HG03460 (cell line): ENCODE data around the gene PNRC1.
"Not testable (repeated sequence)": the region's sequence is repeated elsewhere in the genome, so short reads cannot be mapped to it uniquely, and the experiment has no call there.

Source experiments
- ATAC-seq: cut with Tn5 transposase; IDR thresholded peaks from one replicate; pipeline ENCODE4 v1.9.1; 2021; ENCODE audit not compliant: unreplicated experiment

The PNRC1 gene

GRCh38 chr6:89080281-89081128 is at the start of gene PNRC1:
Gene PNRC1, plus strand, starts transcription at chr6:89080751. Its CDS starts 144 bp downstream, at chr6:89080895.
- ATAC-seq: peak; percentile 70

DNA sequence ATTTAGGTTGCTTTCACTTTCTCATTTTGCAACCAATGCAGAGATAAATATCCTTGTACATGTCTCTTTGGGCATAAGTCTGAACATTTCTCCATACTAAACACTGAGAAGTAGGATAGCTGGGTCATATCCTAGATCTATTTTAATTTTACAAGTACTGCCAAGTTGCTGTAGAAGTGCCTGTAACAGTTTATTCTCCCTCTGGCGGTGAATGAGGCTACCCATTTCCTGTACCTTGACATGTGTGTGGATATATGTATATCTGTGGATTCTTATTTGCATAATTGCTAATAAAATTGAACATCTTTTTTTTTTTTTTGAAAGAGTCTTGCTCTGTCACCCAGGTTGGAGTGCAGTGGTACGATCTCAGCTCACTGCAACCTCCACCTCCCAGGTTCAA is 48.0 kb upstream of the PNRC1 start:
- no peak for ATAC-seq

DNA sequence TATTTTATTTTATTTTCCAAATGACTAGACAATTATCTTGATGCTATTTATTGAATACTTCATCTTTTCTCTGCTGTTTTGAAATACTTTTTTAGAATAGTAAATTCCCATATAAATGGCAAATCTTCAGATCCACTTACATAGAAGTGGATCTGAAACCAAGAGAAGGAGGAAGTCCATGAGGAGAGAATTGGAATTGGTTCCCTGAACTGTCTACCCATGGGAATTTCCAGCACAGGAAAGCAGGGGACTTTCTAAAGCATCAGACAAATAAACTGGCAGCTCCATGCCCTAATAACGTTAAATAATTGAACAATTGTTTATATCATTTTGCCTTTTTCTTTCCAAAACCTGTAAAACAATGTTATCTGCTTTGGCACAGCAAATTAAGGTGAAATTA is 47.1 kb upstream of the PNRC1 start:
- ATAC-seq: no peak

DNA sequence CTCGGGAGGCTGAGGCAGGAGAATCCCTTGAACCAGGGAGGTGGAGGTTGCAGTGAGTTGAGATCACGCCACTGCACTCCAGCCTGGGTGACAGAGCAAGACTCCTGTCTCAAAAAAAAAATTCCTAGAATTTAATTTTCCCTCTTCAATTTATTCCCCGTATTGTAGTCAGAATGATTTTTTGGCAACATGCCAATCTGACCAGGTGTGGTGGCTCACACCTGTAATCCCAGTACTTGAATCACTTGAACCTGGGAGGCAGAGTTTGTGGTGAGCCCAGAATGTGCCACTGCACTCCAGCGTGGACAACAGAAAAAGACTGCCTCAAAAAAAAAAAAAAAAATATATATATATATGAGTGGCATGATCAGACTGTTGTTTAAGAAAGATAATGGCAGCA is 46.4 kb upstream of the PNRC1 start:
- ATAC-seq: not testable (repeated sequence)

DNA sequence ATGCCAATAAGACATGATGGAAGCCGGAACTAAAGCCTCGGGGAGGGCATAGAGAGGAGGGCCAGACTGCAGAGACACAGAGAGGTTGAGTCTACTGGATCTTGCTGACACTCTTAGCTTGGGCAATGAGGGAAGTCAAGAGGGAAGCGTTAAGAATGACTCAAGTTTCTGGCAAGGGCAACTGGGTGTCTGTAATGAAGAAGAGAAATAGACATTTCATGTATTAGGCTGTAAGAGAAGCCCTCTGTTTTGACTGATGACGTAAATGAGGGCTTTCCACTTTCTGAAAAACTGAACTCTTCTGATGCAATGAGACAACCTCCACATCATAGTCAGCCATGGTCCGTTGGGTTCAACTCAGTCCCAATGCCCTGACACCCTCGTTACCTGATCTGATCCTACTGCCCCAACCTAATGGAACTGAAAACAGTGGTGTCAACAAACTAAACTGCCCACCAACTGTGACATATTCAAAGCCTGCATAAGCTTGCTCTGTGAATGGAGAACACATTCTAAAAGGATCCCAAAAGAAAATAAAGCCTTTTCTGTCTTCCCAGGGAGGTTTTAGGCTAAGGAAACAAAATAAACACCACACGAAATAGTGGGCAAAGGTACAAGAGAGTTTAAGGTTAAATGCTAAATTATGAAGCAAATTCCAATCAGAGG is 45.8 kb upstream of the PNRC1 start:
- no peak for ATAC-seq

GRCh38 chr6:89035252-89036101 is 45.1 kb upstream of the PNRC1 start:
- ATAC-seq: no peak

GRCh38 chr6:89037141-89037900 is 43.2 kb upstream of the PNRC1 start:
- no peak for ATAC-seq

DNA sequence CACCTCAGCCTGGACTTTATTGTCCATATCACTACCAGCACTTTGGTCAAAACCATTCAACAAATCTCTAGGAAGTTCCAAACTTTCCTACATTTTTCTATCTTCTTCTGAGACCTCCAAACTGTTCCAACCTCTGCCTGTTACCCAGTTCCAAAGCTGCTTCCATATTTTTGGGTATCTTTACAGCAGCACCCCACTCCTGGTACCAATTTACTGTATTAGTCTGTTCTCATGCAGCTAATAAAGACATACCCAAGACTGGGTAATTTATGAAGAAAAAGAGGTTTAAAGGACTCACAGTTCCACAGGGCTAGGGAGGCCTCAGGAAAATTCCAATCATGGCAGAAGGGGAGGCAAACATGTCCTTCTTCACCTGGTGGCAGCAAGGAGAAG is 42.7 kb upstream of the PNRC1 start:
- ATAC-seq: not testable (repeated sequence)

DNA sequence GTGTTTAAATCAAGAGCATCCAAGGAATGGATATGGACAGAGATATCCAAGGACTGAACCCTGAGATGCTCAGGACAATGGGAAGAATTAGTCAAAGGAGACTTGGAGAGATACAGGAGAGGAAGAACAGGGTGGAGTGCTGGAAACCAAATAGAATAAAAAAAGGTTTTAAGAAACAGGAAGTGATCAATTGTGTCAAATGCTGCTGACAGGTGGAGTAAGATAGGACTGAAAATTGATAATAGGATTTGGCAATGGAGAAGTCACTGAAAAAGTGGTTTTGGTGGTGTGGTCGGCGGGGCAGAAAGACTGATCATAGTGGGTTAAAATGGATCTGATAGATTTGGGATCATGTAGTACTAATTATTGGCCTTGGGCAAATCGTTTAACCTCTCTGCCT is 37.9 kb upstream of the PNRC1 start:
- ATAC-seq: no peak

DNA sequence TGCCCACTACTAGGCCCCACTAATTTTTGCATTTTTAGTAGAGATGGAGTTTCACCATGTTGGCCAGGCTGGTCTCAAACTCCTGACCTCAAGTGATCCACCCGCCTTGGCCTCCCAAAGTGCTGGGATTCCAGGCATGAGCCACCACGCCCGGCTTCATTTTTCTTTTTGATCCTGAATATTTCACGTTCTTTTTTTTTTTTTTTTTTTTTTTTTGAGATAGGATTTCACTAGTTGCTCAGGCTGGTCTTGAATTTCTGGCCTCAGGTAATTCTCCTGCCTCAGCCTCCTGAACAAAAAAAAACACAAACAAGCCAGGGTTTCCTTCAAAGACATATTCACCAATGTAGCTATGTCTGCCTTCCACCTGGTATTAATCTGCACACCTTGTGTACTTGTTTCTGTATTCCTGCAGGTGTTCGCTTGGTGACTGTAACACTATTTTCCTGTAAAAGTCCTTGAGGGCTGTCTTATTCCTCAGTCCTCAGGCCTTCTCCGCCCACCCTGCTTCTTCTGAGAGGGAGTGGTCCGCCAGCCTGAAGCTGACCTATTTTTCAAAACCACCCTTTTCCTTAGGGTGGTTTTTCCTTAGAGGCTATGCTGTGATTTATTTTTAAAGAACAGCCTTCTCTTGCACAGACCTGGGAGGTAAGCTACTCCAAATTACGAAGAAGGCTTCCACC is 36.1 kb upstream of the PNRC1 start:
- no peak for ATAC-seq

GRCh38 chr6:89045011-89045387 is 35.6 kb upstream of the PNRC1 start:
- ATAC-seq: no peak

- no peak for ATAC-seq
These were observed 35.0 kb upstream of the PNRC1 start for GRCh38 chr6:89045576-89045975.

DNA sequence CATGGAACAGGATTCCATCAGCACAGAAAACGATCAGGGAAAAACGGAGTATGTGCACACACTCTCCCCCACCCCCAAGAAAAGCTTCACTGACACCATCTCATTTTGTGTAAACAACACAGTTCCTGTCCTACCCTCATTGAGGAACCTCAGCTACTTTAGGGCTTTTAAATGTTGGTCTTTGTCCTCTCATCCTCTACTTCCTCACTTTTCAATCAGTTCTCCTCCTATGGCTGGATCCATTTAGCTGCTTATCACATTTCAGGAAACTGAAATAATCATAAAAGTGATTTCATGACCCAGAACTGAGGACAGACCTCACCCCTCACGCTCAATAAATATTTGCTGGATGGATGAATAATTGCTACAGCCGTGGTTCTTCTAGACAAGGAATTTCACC is 33.1 kb upstream of the PNRC1 start:
- no peak for ATAC-seq

DNA sequence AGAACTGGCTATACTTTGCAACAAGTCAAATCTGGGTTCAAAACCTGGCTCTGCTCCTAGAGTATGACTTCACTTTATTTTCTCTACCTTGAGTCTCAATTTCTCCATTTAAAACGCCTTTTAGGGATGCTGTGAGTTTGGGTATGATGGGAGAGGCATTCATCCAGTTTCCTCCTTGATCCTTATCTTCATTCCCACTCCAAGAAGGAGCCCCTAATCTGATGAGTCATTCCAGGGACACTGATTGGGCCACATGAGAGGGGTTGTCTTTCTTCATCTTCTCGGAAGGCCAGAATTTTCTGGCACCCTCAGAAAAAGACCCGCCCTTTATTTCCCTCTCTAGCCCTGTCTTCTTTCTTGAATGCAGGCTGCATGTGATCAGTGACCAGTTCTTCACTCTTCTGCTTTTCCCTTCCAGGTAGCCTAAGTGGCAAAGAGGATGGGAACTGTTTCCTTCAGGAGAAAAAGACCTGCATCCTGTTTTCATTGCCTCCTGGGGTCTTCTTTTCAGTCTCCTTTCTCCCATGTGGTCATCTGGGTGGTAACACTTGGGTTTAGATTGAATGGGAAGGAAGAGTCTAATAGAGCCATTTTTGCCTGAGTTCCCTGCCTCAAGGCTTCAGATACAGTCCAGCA is 32.1 kb upstream of the PNRC1 start:
- no peak for ATAC-seq

- no peak for ATAC-seq
These were observed 31.6 kb upstream of the PNRC1 start for GRCh38 chr6:89048985-89049384.

GRCh38 chr6:89050155-89050554 is 30.4 kb upstream of the PNRC1 start:
- no peak for ATAC-seq

- ATAC-seq: no peak
These were observed 29.9 kb upstream of the PNRC1 start for GRCh38 chr6:89050697-89051096.

DNA sequence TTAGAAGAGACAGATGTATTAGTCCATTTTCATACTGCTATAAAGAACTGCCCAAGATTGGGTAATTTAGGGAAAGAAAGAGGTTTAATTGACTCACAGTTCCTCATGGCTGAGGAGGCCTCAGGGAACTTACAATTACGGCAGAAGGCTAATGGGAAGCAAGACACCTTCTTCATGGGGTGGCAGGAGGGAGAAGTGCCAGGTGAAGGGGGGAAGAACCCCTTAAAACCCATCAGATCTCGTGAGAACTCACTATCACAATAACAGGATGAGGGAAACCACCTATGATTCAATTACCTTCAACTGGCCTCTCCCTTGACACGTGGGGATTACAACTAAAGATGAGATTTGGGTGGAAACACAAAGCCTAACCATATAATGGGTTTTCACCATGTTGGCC is 28.9 kb upstream of the PNRC1 start:
- ATAC-seq: no peak

DNA sequence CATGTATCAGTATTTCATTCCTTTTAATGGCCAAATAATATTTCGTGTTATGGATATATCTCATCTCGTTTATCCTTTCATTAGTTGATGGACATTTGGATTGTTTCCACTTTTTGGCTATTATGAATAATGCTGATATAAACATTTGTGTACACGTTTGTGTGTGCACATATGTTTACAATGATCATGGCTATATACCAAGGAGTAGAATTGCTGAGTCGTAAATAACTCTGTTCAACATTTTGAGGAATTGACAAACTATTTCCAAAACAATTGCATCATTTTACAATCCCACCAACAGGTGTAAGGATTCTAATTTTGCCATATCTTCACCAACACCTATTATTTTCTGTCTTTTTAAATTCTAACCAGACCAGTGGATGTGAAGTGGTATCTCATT is 26.3 kb upstream of the PNRC1 start:
- no peak for ATAC-seq

- no peak for ATAC-seq
These were observed 22.8 kb upstream of the PNRC1 start for GRCh38 chr6:89057759-89058158.
